ENCODE measurements around the gene QRFP.

Gene QRFP

GRCh38 chr9:130884542-130885483, 11.8 kb downstream of the QRFP start:
- no peak overlapping the region for H3K4me3 ChIP-seq (replicated peaks; ENCODE audit: low read depth, low read length)
- DNase-seq (ENCODE audit: extremely low read depth, low read depth), result no peak
- TF ChIP-seq CTCF (IDR thresholded peaks at IDR 0.05; ENCODE audit: low read depth, low read length, missing control alignments), result no peak

GRCh38 chr9:130884111-130884531, 12.5 kb downstream of the QRFP start:
- TF ChIP-seq CTCF (IDR thresholded peaks at IDR 0.05; ENCODE audit: low read depth, low read length, missing control alignments), result no peak
- no peak overlapping the region for H3K4me3 ChIP-seq (replicated peaks; ENCODE audit: low read depth, low read length)
- no peak for DNase-seq (ENCODE audit: extremely low read depth, low read depth)

- no peak overlapping the region for H3K4me3 ChIP-seq (replicated peaks; ENCODE audit: low read depth, low read length)
- no peak for TF ChIP-seq CTCF (IDR thresholded peaks at IDR 0.05; ENCODE audit: low read depth, low read length, missing control alignments)
- no peak for DNase-seq (ENCODE audit: extremely low read depth, low read depth)
Measured at GRCh38 chr9:130883479-130883878, 13.1 kb downstream of the QRFP start.

GRCh38 chr9:130882696-130883225, 13.9 kb downstream of the QRFP start:
- TF ChIP-seq CTCF (IDR thresholded peaks at IDR 0.05; ENCODE audit: low read depth, low read length, missing control alignments), result no peak
- no peak overlapping the region for H3K4me3 ChIP-seq (replicated peaks; ENCODE audit: low read depth, low read length)
- no peak for DNase-seq (ENCODE audit: extremely low read depth, low read depth)

DNA sequence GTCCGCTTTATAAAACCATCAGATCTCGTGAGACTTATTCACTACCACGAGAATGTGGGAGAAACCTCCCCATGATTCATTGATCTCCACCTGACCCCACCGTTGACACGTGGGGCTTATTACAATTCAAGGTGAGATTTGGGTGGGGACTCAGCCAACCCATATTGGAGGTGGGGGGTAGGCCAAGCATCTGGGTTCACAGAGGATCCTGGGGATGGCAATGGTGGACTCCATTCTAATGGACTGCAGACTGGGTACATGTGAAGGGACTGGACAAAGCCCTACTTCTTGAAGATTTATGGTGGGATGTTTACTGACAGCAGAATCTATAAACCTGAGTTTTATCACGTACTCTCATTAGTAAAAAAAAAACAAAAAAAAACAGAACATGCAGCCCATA, 15.1 kb downstream of the QRFP start:
- TF ChIP-seq CTCF (IDR thresholded peaks at IDR 0.05; ENCODE audit: low read depth, low read length, missing control alignments), result no peak
- no peak overlapping the region for H3K4me3 ChIP-seq (replicated peaks; ENCODE audit: low read depth, low read length)
- DNase-seq (ENCODE audit: extremely low read depth, low read depth), result no peak

DNA sequence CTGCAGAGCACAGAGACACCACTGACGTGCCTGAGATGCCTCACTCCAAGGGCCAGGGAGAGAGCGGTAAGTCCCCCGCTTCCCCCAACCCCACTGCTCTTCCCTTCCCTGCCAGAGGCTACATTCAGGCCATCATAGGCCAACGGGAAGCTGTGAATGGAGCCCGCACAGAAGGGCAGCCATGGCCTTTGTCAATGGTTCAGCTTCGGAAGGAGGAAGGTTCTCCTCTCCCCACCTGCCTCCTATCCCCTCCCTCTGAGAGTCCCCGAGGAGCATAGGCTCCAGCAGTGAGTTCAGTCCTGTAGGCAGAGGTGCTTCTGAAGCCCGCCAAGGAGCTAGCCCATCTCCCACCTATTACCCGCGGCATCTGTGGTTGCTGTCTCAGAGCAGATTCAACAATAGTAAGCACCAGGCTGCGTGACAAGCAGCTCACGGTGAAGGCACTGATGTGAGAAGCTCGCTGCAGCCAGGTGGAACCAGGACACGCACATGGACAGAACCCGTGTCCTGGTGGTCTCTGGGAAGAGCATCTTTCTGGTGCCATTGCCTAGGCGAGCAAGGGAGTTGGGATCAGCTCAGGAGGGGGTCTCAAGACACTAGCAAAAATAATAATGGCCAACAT, 15.9 kb downstream of the QRFP start:
- TF ChIP-seq CTCF (IDR thresholded peaks at IDR 0.05; ENCODE audit: low read depth, low read length, missing control alignments), result no peak
- H3K4me3 ChIP-seq (replicated peaks; ENCODE audit: low read depth, low read length), result no peak overlapping the region
- no peak for DNase-seq (ENCODE audit: extremely low read depth, low read depth)
